DMS153 (cell line): ENCODE data around the gene INO80D.
"Not testable (repeated sequence)": the region's sequence is repeated elsewhere in the genome, so short reads cannot be mapped to it uniquely, and the experiment has no call there.

ENCODE experiments used
- DNase-seq: peaks from one replicate; lab custom pipeline; 2025; lab: John Stamatoyannopoulos, UW

The INO80D gene

GRCh38 chr2:206083602-206084438 lies 2.2 kb downstream of the INO80D start:
- DNase-seq, result no peak

GRCh38 chr2:206082298-206082843 lies 3.6 kb downstream of the INO80D start:
- DNase-seq, result no peak

- no peak for DNase-seq
Observed at GRCh38 chr2:206080927-206081326, 5.0 kb downstream of the INO80D start.

- no peak for DNase-seq
Observed at GRCh38 chr2:206079699-206080465, 6.1 kb downstream of the INO80D start.

- not testable (repeated sequence) for DNase-seq
Observed at GRCh38 chr2:206077879-206078278, 8.1 kb downstream of the INO80D start.

GRCh38 chr2:206075113-206075512 lies 10.9 kb downstream of the INO80D start:
- DNase-seq, result no peak

- no peak for DNase-seq
Observed at GRCh38 chr2:206071807-206072206, 14.2 kb downstream of the INO80D start.

- no peak for DNase-seq
Observed at GRCh38 chr2:206069417-206069816, 16.6 kb downstream of the INO80D start.

GRCh38 chr2:206068207-206068606 lies 17.8 kb downstream of the INO80D start:
- no peak for DNase-seq

GRCh38 chr2:206064077-206064476 lies 21.9 kb downstream of the INO80D start:
- no peak for DNase-seq

GRCh38 chr2:206063635-206064034 lies 22.3 kb downstream of the INO80D start:
- no peak for DNase-seq

- no peak for DNase-seq
Observed at GRCh38 chr2:206062724-206063123, 23.2 kb downstream of the INO80D start.

GRCh38 chr2:206056286-206056685 lies 29.7 kb downstream of the INO80D start:
- DNase-seq, result no peak

- no peak for DNase-seq
Observed at GRCh38 chr2:206054952-206055351, 31.0 kb downstream of the INO80D start.

- DNase-seq, result no peak
Observed at GRCh38 chr2:206051912-206052311, 34.1 kb downstream of the INO80D start.

- no peak for DNase-seq
Observed at GRCh38 chr2:206049392-206049791, 36.6 kb downstream of the INO80D start.

GRCh38 chr2:206045251-206045650 lies 40.7 kb downstream of the INO80D start:
- no peak for DNase-seq

- no peak for DNase-seq
Observed at GRCh38 chr2:206040525-206040924, 45.4 kb downstream of the INO80D start.

GRCh38 chr2:206035393-206035792 lies 50.6 kb downstream of the INO80D start:
- not testable (repeated sequence) for DNase-seq

GRCh38 chr2:206033452-206033851 lies 52.5 kb downstream of the INO80D start:
- not testable (repeated sequence) for DNase-seq

GRCh38 chr2:206031950-206032567 lies 53.9 kb downstream of the INO80D start:
- DNase-seq, result no peak

GRCh38 chr2:206031162-206031784 lies 54.7 kb downstream of the INO80D start:
- DNase-seq, result no peak
